NCI-H1417 treated with DMSO at 0.1 percent for 48 hours (cell line): Measurements from ENCODE around the gene NSFL1C.
A peak's percentile ranks its signal among the peaks of the same experiment; 100 is the strongest.
"Not testable (repeated sequence)": the region's sequence is repeated elsewhere in the genome, so short reads cannot be mapped to it uniquely, and the experiment has no call there.

Experiments used
- DNase-seq: peaks from one replicate; lab custom pipeline; 2025; lab: John Stamatoyannopoulos, UW

The NSFL1C gene

DNA sequence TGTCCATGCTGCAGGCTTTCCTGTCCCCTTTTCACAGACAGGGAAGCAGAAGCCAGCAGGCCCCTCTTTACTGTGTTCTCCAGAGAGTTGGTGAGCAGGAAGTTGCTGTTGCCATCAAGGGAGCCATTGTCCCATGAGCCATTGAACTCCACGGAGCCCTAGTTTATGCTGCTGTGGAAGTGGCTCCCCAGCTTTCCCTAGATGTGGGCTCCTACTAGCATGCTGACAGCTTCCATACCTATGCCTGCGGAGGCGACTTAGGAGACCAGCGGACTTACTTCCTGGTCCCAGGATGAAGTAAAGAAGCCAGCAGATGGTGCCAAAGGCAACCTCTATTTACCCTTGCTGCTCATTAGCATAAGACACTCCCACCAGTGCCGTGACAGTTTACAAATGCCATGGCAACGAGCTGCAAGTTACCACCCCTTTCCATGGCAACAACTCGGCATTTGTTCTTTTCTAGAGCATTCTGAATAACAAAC, 43.0 kb downstream of the NSFL1C start:
- no peak for DNase-seq

DNA sequence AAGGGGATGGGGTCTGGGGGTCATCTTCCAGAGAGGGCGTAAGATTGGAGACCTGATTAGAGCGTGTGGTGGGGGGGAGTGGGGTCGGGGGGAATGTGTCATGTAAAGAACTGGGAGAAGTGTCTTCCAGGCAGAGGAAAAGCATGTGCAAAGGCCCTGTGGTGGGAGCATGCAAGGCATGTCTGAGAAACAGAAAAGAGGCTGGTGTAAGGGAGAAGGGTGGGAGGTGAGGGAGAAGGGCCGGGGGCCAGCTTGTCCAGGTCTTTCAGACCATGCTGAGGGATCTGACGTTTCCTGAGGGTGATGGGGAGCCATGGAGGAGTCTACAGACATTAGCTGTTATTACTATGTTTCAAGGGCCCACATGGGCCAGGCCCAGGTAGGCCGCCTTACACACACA, 43.4 kb downstream of the NSFL1C start:
- DNase-seq, result no peak

DNA sequence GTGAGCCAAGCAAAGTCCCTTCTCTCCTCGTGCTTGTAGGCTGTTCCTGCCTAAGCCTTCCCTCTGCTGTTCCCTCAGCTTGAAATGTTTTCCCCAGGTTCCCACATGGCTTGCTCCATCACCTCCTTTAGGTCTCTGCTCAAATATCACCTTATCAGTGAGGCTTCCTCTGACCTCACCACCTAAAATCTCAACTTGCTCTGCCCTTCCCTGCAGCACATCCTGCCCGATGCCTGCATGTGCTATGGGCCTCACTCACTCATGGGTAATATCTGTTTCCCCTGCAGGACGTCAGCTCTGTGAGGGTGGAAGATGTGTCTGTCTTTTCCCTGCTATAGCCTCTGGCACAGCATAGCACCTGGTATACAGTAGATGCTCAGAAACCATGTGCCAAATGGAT, 43.9 kb downstream of the NSFL1C start:
- no peak for DNase-seq

- no peak for DNase-seq
These were observed 46.6 kb downstream of the NSFL1C start for GRCh38 chr20:1420066-1420465.

GRCh38 chr20:1418350-1418749, 48.3 kb downstream of the NSFL1C start:
- DNase-seq, result no peak

DNA sequence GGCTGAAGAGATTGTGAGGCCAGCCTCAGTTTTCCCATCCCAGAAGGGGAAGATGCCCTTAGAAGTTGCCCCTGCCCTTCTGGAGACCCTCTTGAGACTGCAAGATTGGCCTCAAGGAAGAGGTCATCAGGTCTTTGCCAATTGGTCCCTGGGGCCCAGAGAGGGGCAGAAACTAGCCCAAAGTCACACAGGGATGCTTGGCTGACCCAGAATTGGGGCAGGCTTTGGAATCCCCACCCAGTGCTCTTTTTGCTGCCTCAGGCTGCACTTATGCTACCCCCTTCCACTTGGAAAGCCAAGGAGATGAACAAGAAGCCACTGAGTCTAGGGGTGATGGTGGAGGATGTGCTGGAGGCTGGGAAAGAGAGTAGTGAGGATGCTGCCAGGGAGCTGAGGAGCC, 48.9 kb downstream of the NSFL1C start:
- DNase-seq, result no peak

GRCh38 chr20:1417273-1417672, 49.4 kb downstream of the NSFL1C start:
- DNase-seq, result no peak

DNA sequence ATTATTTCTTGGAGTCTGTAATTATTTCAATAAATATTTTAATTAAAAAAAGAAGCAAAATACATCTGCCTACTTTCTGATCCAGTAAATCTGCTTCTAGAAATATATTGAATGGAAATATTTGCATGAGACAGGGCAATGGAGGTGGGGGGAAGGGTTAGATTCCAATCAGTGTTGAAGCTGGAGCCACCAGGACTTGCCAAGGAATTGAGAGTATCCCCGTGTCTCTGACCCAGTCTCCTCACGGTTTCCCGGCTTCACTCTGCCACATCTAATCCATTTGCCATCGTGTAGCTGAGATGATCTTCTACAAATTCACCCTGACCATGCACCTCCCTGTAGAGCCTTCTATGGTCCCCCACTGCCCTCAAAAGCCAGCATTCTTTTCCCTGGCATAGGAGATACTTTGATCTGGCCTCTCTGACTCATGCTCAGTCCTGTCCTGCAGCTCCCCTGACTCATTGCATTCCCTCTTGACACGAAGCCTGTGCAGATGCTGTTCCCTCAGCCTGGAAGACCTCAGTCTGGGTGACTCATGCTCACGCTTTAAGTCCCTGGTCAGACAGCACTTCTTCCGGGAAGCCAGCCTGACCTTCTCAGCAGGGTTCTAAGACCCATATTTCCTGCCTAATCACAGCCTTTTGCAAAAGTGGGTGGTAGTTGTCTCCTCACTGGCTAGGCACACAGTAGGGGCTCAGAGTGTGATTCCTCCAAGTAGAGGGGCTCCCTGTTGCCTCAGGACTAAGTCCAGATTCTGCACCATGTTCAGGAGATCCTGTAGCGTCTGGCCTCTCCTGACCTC, 50.8 kb downstream of the NSFL1C start:
- no peak for DNase-seq

DNA sequence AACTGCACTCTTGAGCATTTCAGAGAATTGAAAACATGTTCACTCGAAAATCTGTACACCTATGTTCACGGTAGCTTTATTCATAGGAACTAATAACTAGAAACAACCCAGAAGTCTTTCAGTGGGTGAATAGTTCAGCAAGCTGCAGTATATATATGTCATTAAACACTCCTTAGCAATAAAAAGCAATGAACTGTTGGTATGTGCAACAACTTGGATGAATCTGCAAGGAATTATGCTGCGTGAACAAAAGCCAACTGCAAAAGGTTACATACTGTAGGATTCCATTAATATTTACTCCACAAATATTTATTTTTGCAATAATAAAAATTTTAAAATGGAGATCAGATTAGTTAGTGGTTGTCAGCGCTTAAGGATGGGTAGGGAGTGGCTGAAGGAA, 51.7 kb downstream of the NSFL1C start:
- DNase-seq, result no peak

DNA sequence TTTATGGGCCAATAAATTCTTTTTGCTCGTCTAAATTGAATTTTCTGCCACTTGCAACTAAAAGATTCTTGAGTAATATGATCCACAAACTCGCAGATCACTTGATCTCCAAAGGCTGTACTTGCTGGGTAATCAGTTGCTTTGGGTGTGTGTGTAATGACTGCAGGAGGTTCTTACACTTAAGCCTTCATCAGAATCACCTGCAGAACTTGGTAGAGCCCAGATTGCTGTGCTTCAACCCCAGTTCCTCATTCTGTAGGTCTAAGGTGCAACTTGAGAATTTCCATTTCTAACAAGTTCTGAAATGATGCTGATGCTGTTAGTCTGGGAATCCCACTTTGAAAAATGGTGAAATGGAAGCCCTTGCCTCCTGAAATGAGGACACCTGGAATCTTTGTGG, 60.8 kb downstream of the NSFL1C start:
- no peak for DNase-seq

DNA sequence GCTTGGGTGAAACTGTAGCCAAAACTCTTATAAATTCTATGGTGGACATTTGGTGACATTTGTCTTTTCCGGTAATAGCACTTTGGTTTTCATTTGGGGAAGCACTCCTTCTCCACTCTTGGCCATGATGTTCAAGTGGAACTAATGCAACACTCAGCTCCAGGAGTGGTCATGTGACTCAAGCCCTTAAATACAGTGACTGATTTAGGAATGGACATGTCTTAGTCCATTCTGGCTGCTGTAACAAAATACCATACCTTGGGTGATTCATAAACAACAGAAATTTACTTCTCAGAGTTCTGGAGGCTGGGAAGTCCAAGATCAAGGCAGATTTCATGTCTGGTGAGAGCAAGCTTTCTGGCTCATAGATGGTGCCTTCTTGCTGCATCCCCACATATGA, 63.0 kb downstream of the NSFL1C start:
- DNase-seq, result no peak

- no peak for DNase-seq
These were observed 64.5 kb downstream of the NSFL1C start for GRCh38 chr20:1402149-1402548.

- DNase-seq, result no peak
These were observed 65.2 kb downstream of the NSFL1C start for GRCh38 chr20:1401451-1401907.

GRCh38 chr20:1399678-1400366, 66.8 kb downstream of the NSFL1C start:
- DNase-seq, result peak; percentile 77

DNA sequence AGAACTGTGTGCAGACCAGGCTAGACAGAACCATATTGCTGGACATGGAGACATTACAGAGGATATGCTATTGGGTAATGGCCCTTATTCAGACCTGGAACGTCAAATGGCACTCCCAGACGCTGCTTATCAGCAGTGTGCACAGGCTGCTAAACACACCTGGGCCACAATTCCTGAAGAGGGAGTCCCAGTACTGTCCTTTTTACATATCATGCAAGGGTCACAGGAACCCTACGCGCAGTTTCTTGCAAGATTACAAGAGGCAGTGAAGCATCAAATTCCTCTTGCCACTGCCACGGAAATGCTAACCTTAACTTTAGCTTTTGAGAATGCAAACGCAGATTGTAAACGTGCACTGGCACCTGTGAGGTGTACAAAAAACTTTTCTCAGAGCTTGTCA, 68.5 kb downstream of the NSFL1C start:
- DNase-seq, result not testable (repeated sequence)

DNA sequence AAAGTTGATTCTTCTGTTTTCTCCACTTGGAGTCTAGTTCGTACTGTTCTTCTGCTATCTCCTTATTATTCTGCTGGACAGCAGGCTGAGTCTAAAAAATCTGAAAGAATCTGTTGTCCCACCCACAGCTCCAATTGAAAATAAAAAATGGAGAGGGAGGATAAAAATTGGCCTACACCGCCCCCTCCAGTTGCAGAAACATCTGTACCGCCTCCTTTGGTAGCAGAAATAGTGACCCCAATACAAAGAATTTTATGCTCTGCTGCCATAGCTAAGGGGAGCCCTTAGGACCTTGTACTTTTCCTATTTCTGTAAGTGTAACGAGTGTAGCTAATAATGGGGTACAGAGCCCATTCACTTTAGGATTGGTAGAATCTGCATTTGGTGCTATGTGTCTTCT, 68.9 kb downstream of the NSFL1C start:
- no peak for DNase-seq

- DNase-seq, result no peak
These were observed 69.9 kb downstream of the NSFL1C start for GRCh38 chr20:1396702-1397101.

GRCh38 chr20:1396264-1396663, 70.4 kb downstream of the NSFL1C start:
- no peak for DNase-seq

- DNase-seq, result no peak
These were observed 72.0 kb downstream of the NSFL1C start for GRCh38 chr20:1394686-1395085.

DNA sequence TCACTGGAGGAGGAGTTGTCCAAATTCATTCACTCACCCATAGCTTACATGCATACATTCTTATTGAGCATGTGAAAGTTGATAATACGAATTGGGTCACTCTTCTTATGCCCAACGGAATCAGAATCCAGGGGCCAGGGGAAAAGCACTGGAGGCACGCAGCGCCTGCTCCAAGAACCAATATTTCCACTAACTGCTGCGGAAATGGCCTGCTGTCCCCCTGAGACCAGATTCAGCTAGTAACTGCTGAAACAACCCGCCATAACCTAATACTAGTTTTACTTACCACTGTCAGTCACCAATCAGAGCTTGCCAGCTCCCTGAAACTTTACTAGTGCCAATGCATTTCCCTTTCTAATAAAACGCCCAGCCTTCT, 73.2 kb downstream of the NSFL1C start:
- no peak for DNase-seq

GRCh38 chr20:1392693-1393506, 73.7 kb downstream of the NSFL1C start, which contains the start of gene FKBP1A:
TSS of gene FKBP1A (minus strand) at chr20:1393054. CDS start at chr20:1392998, 56 bp downstream.
- peak; percentile 66 for DNase-seq

- DNase-seq, result no peak
These were observed 74.3 kb downstream of the NSFL1C start for GRCh38 chr20:1392443-1392692.
